Gastrocnemius medialis (tissue), 4 donors: Measurements from ENCODE around the gene FLNC. TPM values are rescaled to one million over a fixed set of nuclear protein-coding genes. Genes with fewer than 3 reads are reported as not detected.

Source experiments
- ATAC-seq, 2 donors: fragments of 150-250 bp; one replicate each; pipeline ENCODE4 v1.9.1; 2016
- DNase-seq, 2 donors: peaks; one replicate each; pipeline ENCODE4 v3.0.0-alpha.2; 2019
- H3K27ac ChIP-seq, 4 donors: fragments of 200-600 bp; sonication (generic); 1 replicate in 1 of 4; 2 replicates in 3 of 4; pipeline ENCODE4 v1.5.1; 2016 to 2018; ENCODE audit warnings: mild to moderate bottlenecking in 2 of 4, moderate library complexity in 1 of 4
- H3K27me3 ChIP-seq, 3 donors: fragments of 200-600 bp; sonication (generic) in 2 of 3; 1 replicate in 1 of 3; 2 replicates in 2 of 3; pipeline versions ENCODE4 v1.5.1 to v1.6.0; 2016 to 2019; ENCODE audit warnings: mild to moderate bottlenecking in 1 of 3, moderate library complexity in 1 of 3
- H3K36me3 ChIP-seq, 2 donors: fragments of 200-600 bp; sonication (generic) in 1 of 2; one replicate each; pipeline ENCODE4 v1.5.1; 2017 to 2018
- H3K4me1 ChIP-seq, 2 donors: fragments of 200-600 bp; sonication (generic) in 1 of 2; one replicate each; pipeline ENCODE4 v1.5.1; 2016 to 2017; ENCODE audit warnings: mild to moderate bottlenecking in 2 of 2
- H3K4me3 ChIP-seq, 4 donors: fragments of 200-600 bp; sonication (generic) in 3 of 4; 1 replicate in 1 of 4; 2 replicates in 3 of 4; pipeline ENCODE4 v1.5.1; 2016 to 2019; ENCODE audit warnings: mild to moderate bottlenecking in 2 of 4
- H3K9me3 ChIP-seq, 3 donors: fragments of 200-600 bp; sonication (generic) in 2 of 3; 1 replicate in 1 of 3; 2 replicates in 2 of 3; pipeline ENCODE4 v1.5.1; 2016 to 2019
- POLR2A ChIP-seq, 2 donors: fragments of 450-650 bp; IDR thresholded peaks; one replicate each; pipeline ENCODE4 v1.6.1; 2017; ENCODE audit warnings: antibody characterized with exemption in 2 of 2, mild to moderate bottlenecking in 2 of 2, moderate library complexity in 2 of 2
- in situ Hi-C, 4 donors: fragments of 200-750 bp; cut with MboI; loops; one replicate each; pipeline versions ENCODE4 v1.15.0 to v1.8.0; 2017; ENCODE audit warnings: low sequenced_read_pairs in 4 of 4
- intact Hi-C: fragments of 100-400 bp; cut with DNase I; formaldehyde crosslinking; loops from one replicate; pipeline ENCODE4 v1.15.1; 2023; ENCODE audit warnings: low total_unique reads
- total RNA-seq, 4 donors: library from RNA; depleted of rRNA; stranded (reverse); fragments of >200 nt; gene quantifications; one replicate each; pipeline versions ENCODE4 v1.1.0 to v1.2.3, GENCODE V29; 2016
- TF ChIP-seq, protein P1 (sequence below), 5 experiments: fragments of 450-650 bp in 3 of 5; fragments of 200-600 bp in 2 of 5; sonication (generic) in 2 of 5; IDR thresholded peaks in 4 of 5; conservative IDR thresholded peaks in 1 of 5; 1 replicate in 4 of 5; 2 replicates in 1 of 5; pipeline ENCODE4 v1.5.1; 2016 to 2019; ENCODE audit warnings: antibody characterized with exemption in 5 of 5, mild to moderate bottlenecking in 3 of 5, moderate library complexity in 3 of 5

FLNC gene
- total RNA-seq, 4 donors from 2014 or later, result 1,071 to 4,398 (median 2,381) TPM

DNA sequence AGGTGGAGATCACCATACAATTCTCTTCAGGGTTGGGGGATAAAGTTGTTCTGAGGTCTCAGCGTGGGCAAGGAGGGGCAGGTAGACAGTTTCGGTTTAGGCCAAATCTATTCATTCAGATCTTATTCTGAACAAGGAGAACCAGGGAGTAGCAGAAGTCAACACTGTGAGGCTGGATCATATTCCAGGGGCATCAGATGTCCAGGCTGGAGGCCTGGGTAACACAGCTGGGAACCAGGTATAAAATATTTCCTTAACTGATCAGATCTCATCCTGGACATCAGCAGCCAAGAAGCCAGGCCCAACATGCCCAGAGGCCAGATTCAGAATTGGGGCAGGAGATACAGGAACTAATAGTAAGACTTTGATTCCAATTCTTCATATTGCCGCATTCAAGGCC is 19.2 kb upstream of the FLNC start:
- Histone ChIP-seq H3K27ac (peak overlapping the region; percentile 18 to 87 (median 72)), H3K27me3 (no peaks in the 10 kb centered on the region), H3K36me3 (no peaks in the 10 kb centered on the region), H3K9me3 (no peaks in the 10 kb centered on the region), H3K4me3 (no peak overlapping the region), H3K4me1 (peaks cover 28 to 38% of the 10 kb centered on the region in 2 donors)
- in situ Hi-C loops (no loop called here), intact Hi-C loops (no loop called here)
- ATAC-seq, result peak; percentile 68 to 86
- TF ChIP-seq POLR2A (IDR thresholded peaks at IDR 0.05), result no peak
- TF ChIP-seq, protein P1, sequence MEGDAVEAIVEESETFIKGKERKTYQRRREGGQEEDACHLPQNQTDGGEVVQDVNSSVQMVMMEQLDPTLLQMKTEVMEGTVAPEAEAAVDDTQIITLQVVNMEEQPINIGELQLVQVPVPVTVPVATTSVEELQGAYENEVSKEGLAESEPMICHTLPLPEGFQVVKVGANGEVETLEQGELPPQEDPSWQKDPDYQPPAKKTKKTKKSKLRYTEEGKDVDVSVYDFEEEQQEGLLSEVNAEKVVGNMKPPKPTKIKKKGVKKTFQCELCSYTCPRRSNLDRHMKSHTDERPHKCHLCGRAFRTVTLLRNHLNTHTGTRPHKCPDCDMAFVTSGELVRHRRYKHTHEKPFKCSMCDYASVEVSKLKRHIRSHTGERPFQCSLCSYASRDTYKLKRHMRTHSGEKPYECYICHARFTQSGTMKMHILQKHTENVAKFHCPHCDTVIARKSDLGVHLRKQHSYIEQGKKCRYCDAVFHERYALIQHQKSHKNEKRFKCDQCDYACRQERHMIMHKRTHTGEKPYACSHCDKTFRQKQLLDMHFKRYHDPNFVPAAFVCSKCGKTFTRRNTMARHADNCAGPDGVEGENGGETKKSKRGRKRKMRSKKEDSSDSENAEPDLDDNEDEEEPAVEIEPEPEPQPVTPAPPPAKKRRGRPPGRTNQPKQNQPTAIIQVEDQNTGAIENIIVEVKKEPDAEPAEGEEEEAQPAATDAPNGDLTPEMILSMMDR (IDR thresholded peaks at IDR 0.05 in 4 of 5, conservative IDR thresholded peaks at IDR 0.05 in 1 of 5), result no peak
- no peak for DNase-seq

DNA sequence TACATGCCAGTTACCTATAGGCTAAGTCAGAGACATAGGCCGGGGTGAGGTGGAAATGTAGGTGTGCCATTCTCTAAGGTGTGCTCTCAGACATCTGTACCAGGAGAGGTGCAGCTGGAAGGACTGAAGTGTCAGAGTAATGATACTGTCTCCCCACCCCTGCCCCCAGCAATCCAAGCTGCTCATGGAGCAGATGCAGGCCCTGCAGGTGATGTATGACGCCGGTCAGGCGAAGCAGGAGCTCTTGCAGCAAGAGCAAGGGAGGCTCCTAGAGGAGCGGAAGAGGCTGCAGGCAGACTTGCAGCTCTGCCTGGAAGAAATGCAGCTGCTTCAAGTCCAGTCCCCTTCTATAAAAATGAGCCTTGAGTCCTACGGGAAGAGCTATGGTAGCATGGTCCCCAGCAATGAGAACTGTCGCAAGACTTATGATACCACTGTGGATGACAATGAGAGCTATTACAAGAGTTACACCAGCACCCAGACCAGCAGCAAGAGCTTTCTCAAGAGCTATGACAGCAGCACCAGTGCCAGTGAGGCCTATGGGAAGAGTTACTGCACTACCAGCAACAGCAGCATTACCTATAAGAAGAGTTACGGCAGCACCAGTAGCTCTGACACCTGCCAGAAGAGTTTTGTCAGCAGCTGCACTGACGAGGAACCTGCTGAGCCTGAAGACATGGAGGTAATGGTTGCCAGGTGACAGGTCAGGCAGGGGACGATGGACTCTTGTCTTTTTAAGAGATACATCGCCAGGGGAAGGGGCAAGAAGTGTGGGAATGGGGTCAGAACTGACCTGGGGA is 18.4 kb upstream of the FLNC start:
- TF ChIP-seq, protein P1 (IDR thresholded peaks at IDR 0.05 in 4 of 5, conservative IDR thresholded peaks at IDR 0.05 in 1 of 5), result no peak
- no peak for TF ChIP-seq POLR2A (IDR thresholded peaks at IDR 0.05)

DNA sequence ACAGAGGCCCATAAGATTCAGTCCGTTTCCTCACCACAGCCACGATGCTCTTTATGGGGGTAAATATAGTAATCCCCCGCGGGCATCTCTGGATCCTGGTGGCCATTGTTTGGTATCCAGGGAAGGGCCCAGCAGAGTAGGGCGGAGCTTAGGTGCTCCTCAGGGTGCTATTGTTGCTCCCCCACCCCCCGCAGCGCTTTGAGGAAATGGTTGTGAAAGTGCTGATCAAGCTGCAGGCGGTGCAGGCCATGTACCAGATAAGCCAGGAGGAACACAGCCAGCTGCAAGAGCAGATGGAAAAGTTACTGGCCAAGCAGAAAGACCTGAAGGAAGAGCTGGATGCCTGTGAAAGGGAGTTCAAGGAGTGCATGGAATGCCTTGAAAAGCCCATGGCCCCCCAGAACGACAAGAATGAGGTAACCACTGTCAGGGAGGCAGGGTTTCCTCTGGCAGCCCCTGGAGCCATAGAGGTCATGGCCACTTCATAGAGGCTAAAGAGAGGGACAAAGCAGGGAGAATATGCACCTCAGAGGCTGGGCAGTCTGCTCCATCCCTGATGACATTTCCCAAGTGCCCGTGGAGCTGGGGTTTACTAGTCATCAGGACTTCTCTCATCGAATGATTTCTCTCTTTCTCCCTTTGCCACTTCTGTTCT is 17.6 kb upstream of the FLNC start:
- no peak for TF ChIP-seq POLR2A (IDR thresholded peaks at IDR 0.05)
- peak in 1 of 2 donors; percentile 57 for ATAC-seq
- H3K36me3 ChIP-seq, result no peaks in the 10 kb centered on the region
- intact Hi-C loops, result no loop called here
- peak overlapping the region in 3 of 4 donors; percentile 0 to 87 (median 73) for H3K27ac ChIP-seq
- peaks cover 36 to 45% of the 10 kb centered on the region in 2 donors for H3K4me1 ChIP-seq
- no peaks in the 10 kb centered on the region for H3K27me3 ChIP-seq
- no peaks in the 10 kb centered on the region for H3K9me3 ChIP-seq
- in situ Hi-C loops, result no loop called here
- no peak overlapping the region for H3K4me3 ChIP-seq
- peak in 1 of 2 donors; percentile 65 for DNase-seq

More for the DNA sequence above, 18.4 kb upstream of the FLNC start:
- intact Hi-C loops, result no loop called here
- Histone ChIP-seq H3K36me3 (no peaks in the 10 kb centered on the region), H3K4me1 (peaks cover 35 to 41% of the 10 kb centered on the region in 2 donors), H3K9me3 (no peaks in the 10 kb centered on the region), H3K27ac (peak overlapping the region in 3 of 4 donors; percentile 72 to 87 (median 73)), H3K27me3 (no peaks in the 10 kb centered on the region), H3K4me3 (no peak overlapping the region)
- ATAC-seq (peak in 1 of 2 donors; percentile 9), DNase-seq (no peak)
- in situ Hi-C loops, result no loop called here

DNA sequence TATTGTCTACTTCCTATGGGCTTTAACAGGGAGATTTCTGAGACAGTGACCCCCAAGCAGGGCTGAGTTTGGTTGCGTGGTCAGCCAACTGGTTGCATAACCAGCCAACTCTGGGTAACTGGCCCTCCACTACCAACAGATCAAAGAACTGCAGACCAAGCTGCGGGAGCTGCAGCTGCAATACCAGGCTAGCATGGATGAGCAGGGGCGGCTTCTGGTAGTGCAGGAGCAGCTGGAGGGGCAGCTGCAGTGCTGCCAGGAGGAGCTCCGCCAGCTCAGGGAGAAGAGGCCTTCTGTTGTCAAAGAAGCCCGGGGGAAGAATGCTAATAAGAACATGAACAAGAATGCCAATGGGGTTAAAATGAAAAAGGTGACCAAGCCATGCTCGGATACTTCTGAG is 15.7 kb upstream of the FLNC start:
- Histone ChIP-seq H3K4me1 (peaks cover 36 to 44% of the 10 kb centered on the region in 2 donors), H3K27ac (no peak overlapping the region), H3K4me3 (no peak overlapping the region), H3K9me3 (no peaks in the 10 kb centered on the region), H3K36me3 (no peaks in the 10 kb centered on the region), H3K27me3 (no peaks in the 10 kb centered on the region)
- intact Hi-C loops (no loop called here), in situ Hi-C loops (no loop called here)
- TF ChIP-seq, protein P1 (IDR thresholded peaks at IDR 0.05 in 4 of 5, conservative IDR thresholded peaks at IDR 0.05 in 1 of 5), result no peak
- no peak for TF ChIP-seq POLR2A (IDR thresholded peaks at IDR 0.05)
- DNase-seq (no peak), ATAC-seq (no peak)

DNA sequence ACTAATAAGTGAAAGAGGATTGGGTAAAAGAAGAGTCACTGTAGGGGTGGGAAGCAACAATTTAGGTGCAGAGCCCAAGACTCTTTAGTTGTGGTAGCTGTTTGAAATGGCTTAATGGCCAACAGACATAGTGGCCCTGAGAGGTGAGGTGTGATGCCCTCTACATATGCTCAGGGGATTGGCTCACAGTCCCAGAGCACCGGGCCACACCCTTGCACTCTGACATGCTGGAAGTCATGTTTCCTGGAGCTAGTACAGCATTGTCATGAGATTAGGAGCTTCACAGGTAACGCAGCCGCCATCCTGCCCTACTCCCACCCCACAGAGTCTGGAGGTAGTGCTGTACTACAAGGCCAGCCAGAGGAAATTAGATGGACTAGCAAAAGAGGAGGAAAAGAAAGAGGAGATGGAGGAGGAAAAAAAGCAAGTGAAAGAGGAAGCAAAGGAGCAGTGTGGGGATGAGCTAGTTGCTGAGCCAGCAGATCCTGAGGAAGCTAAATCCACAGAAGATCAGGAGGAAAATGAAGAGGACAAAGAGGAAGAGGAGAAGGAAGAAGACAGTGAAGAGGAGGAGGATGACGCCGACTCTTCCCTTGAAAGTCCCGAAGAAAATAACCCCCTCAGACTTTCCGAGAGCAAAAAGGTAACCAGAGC is 14.8 kb upstream of the FLNC start:
- in situ Hi-C loops, result no loop called here
- no peak for ATAC-seq
- no peak overlapping the region for H3K27ac ChIP-seq
- no peaks in the 10 kb centered on the region for H3K27me3 ChIP-seq
- TF ChIP-seq, protein P1 (IDR thresholded peaks at IDR 0.05 in 4 of 5, conservative IDR thresholded peaks at IDR 0.05 in 1 of 5), result no peak
- TF ChIP-seq POLR2A (IDR thresholded peaks at IDR 0.05), result no peak
- intact Hi-C loops, result no loop called here
- no peaks in the 10 kb centered on the region for H3K36me3 ChIP-seq
- H3K9me3 ChIP-seq, result no peaks in the 10 kb centered on the region
- no peak for DNase-seq
- no peak overlapping the region for H3K4me3 ChIP-seq
- H3K4me1 ChIP-seq, result peaks cover 36% of the 10 kb centered on the region in 2 donors
